HCT116 (cell line): ENCODE measurements around the gene TBL1X. TPM values are rescaled to one million over a fixed set of nuclear protein-coding genes. Genes with fewer than 3 reads are reported as not detected.

ENCODE experiments used
- ATAC-seq: fragments of 200-7000 bp; cut with Tn5 transposase; 2 replicates; pipeline ENCODE4 v1.9.1; 2020; ENCODE audit warnings: mild to moderate bottlenecking, moderate library complexity
- BruUV-seq: library from RNA; stranded (reverse); fragments of 400-500 nt; replicated peaks from 2 replicates; lab custom pipeline; 2021; lab: Mats Ljungman, UMichigan
- CTCF ChIA-PET: fragments of 300-600 bp; sonication (Branson Sonifier 250); formaldehyde crosslinking; loops from one replicate; lab custom pipeline; 2021; ENCODE audit warnings: antibody characterized with exemption; lab: Charles Lee
- POLR2A ChIA-PET: fragments of 300-600, 350-600 bp; sonication (Branson Sonifier 250); formaldehyde crosslinking; loops from one replicate; lab custom pipeline; 2021; ENCODE audit warnings: antibody characterized with exemption; lab: Charles Lee
- RAD21 ChIA-PET, 2 experiments: fragments of 300-600 bp; sonication (Branson Sonifier 250); formaldehyde crosslinking; loops; one replicate each; lab custom pipeline; 2023; ENCODE audit warnings: low total read pairs in 2 of 2; ENCODE audit not compliant: uncharacterized antibody in 2 of 2, unreplicated experiment in 2 of 2, low non-redundant PET in 1 of 2; lab: Charles Lee
- DNase-seq: peaks from one replicate; pipeline ENCODE4 v3.0.0-alpha.2; 2010; ENCODE audit warnings: low read depth, low spot score
- H2AFZ ChIP-seq: fragments of 200-600 bp; shearing (Covaris generic), sonication (generic); 2 replicates; pipeline ENCODE4 v1.6.1; 2017; ENCODE audit warnings: low read depth, mixed run types, mixed read lengths, antibody characterized with exemption, low read length; ENCODE audit not compliant: poor library complexity, severe bottlenecking
- H3K27ac ChIP-seq: 2 replicates; pipeline ENCODE4 v1.5.1; 2012; ENCODE audit warnings: low read depth, low read length
- H3K27me3 ChIP-seq: fragments of 200-600 bp; sonication (generic); 2 replicates; pipeline ENCODE4 v1.6.1; 2016; ENCODE audit warnings: mixed run types, low read length, mixed read lengths; ENCODE audit not compliant: insufficient read depth
- H3K36me3 ChIP-seq, 2 experiments: fragments of 200-500 bp in 1 of 2; fragments of 200-600 bp in 1 of 2; sonication (Bioruptor generic) in 1 of 2; sonication (generic) in 1 of 2; 2 replicates each; pipeline versions ENCODE4 v1.5.1 to v1.6.1; 2014 to 2016; ENCODE audit warnings: low read length in 2 of 2, inconsistent platforms in 1 of 2, mixed read lengths in 1 of 2, mixed run types in 1 of 2; ENCODE audit not compliant: insufficient read depth in 2 of 2, control insufficient read depth in 1 of 2
- H3K4me1 ChIP-seq, 2 experiments: fragments of 200-600 bp in 1 of 2; sonication (generic) in 1 of 2; 2 replicates each; pipeline versions ENCODE4 v1.5.1 to v1.6.1; 2012 to 2017; ENCODE audit warnings: low read length in 2 of 2, inconsistent platforms in 1 of 2, mild to moderate bottlenecking in 1 of 2, mixed read lengths in 1 of 2, mixed run types in 1 of 2, moderate library complexity in 1 of 2; ENCODE audit not compliant: insufficient read depth in 2 of 2, control insufficient read depth in 1 of 2
- H3K4me2 ChIP-seq: fragments of 200-600 bp; sonication (generic); 2 replicates; pipeline ENCODE4 v1.6.1; 2017; ENCODE audit warnings: mixed run types, low read length, mixed read lengths
- H3K4me3 ChIP-seq, 2 experiments: fragments of 200-600 bp in 1 of 2; sonication (generic) in 1 of 2; replicated peaks in 1 of 2; 2 replicates each; pipeline ENCODE4 v1.5.1; 2011 to 2016; ENCODE audit warnings: low read length in 2 of 2, control low read depth in 1 of 2, low read depth in 1 of 2, mild to moderate bottlenecking in 1 of 2, mixed read lengths in 1 of 2, mixed run types in 1 of 2
- H3K79me2 ChIP-seq: fragments of 200-600 bp; sonication (generic); 2 replicates; pipeline ENCODE4 v1.6.1; 2017; ENCODE audit warnings: mild to moderate bottlenecking, mixed run types, low read length, moderate library complexity, mixed read lengths; ENCODE audit not compliant: insufficient read depth
- H3K9ac ChIP-seq: fragments of 200-600 bp; sonication (generic); 2 replicates; pipeline ENCODE4 v1.6.1; 2016; ENCODE audit warnings: low read length, mixed read lengths
- H3K9me2 ChIP-seq: fragments of 200-600 bp; sonication (generic), shearing (Covaris generic); 2 replicates; pipeline ENCODE4 v1.6.1; 2017; ENCODE audit warnings: mixed run types, mild to moderate bottlenecking, moderate library complexity; ENCODE audit not compliant: insufficient read depth
- H3K9me3 ChIP-seq, 2 experiments: fragments of 200-500 bp in 1 of 2; fragments of 200-600 bp in 1 of 2; sonication (Bioruptor generic) in 1 of 2; sonication (generic) in 1 of 2; 2 replicates each; pipeline ENCODE4 v1.6.1; 2014 to 2017; ENCODE audit warnings: low read length in 2 of 2, mixed read lengths in 2 of 2, inconsistent platforms in 1 of 2, low read depth in 1 of 2, mild to moderate bottlenecking in 1 of 2, mixed run types in 1 of 2, moderate library complexity in 1 of 2; ENCODE audit not compliant: control insufficient read depth in 1 of 2, insufficient read depth in 1 of 2
- H4K20me1 ChIP-seq: fragments of 200-600 bp; sonication (generic), shearing (Covaris generic); 2 replicates; pipeline ENCODE4 v1.6.1; 2017; ENCODE audit warnings: mixed run types, mild to moderate bottlenecking, moderate library complexity; ENCODE audit not compliant: insufficient read depth
- CBX3 ChIP-seq: IDR thresholded peaks from 2 replicates; pipeline ENCODE4 v1.6.1; 2012; ENCODE audit warnings: low read depth
- CTCF ChIP-seq, 3 experiments: fragments of 200-600 bp in 1 of 3; sonication (generic) in 1 of 3; IDR thresholded peaks in 2 of 3; conservative IDR thresholded peaks in 1 of 3; 2 replicates each; pipeline ENCODE4 v1.5.1; 2012 to 2017; ENCODE audit warnings: low read depth in 2 of 3, low read length in 2 of 3, antibody characterized with exemption in 1 of 3, borderline replicate concordance in 1 of 3, control low read depth in 1 of 3, mild to moderate bottlenecking in 1 of 3, mixed read lengths in 1 of 3, mixed run types in 1 of 3, moderate library complexity in 1 of 3; ENCODE audit not compliant: insufficient read depth in 1 of 3
- EGR1 ChIP-seq: IDR thresholded peaks from 2 replicates; pipeline ENCODE4 v1.6.1; 2012; ENCODE audit warnings: low read depth
- EZH2 ChIP-seq: fragments of 200-600 bp; sonication (generic); IDR thresholded peaks from 2 replicates; pipeline ENCODE4 v1.6.1; 2017; ENCODE audit warnings: antibody characterized with exemption, mixed run types
- EZH2phosphoT487 ChIP-seq: fragments of 200-600 bp; IDR thresholded peaks from 2 replicates; pipeline ENCODE4 v1.6.1; 2018; ENCODE audit warnings: antibody characterized with exemption, borderline replicate concordance
- FOSL1 ChIP-seq: IDR thresholded peaks from 2 replicates; pipeline ENCODE4 v1.6.1; 2012; ENCODE audit warnings: low read depth
- POLR2A ChIP-seq: IDR thresholded peaks from 2 replicates; pipeline ENCODE4 v1.7.0; 2011; ENCODE audit warnings: borderline replicate concordance; ENCODE audit not compliant: insufficient read depth, insufficient read length; ENCODE audit errors: extremely low read depth
- RAD21 ChIP-seq: IDR thresholded peaks from 2 replicates; pipeline ENCODE4 v1.6.1; 2012; ENCODE audit warnings: low read depth, mild to moderate bottlenecking
- SIN3A ChIP-seq: IDR thresholded peaks from 2 replicates; pipeline ENCODE4 v1.6.1; 2012; ENCODE audit warnings: low read depth
- SP1 ChIP-seq: IDR thresholded peaks from 2 replicates; pipeline ENCODE4 v1.6.1; 2012; ENCODE audit warnings: low read depth
- SRF ChIP-seq: IDR thresholded peaks from 2 replicates; pipeline ENCODE4 v1.6.1; 2012; ENCODE audit warnings: low read depth
- TCF7L2 ChIP-seq: IDR thresholded peaks from 2 replicates; pipeline ENCODE4 v1.7.0; 2011; ENCODE audit warnings: borderline replicate concordance, inconsistent platforms; ENCODE audit not compliant: insufficient read depth, insufficient read length; ENCODE audit errors: extremely low read depth
- YY1 ChIP-seq: IDR thresholded peaks from 2 replicates; pipeline ENCODE4 v1.6.1; 2011; ENCODE audit warnings: low read length, low read depth, moderate library complexity, mild to moderate bottlenecking; ENCODE audit not compliant: insufficient replicate concordance; ENCODE audit errors: extremely low read depth
- ZNF274 ChIP-seq: fragments of 200-500 bp; sonication (Bioruptor generic); IDR thresholded peaks from 2 replicates; pipeline ENCODE4 v1.6.1; 2014; ENCODE audit warnings: mild to moderate bottlenecking, low read depth, low read length, inconsistent platforms
- intact Hi-C: fragments of 100-400 bp; cut with micrococcal nuclease; formaldehyde crosslinking; loops from 2 replicates; pipeline ENCODE4 v1.10.0; 2022
- total RNA-seq: library from RNA; stranded (reverse); gene quantifications from one replicate; pipeline ENCODE4 v1.2.1, GENCODE V29; 2021; ENCODE audit not compliant: unreplicated experiment
- TF ChIP-seq, protein P1 (sequence below): IDR thresholded peaks from 2 replicates; pipeline ENCODE4 v1.6.1; 2012; ENCODE audit warnings: low read depth
- TF ChIP-seq, protein P2 (sequence below): IDR thresholded peaks from 2 replicates; pipeline ENCODE4 v1.6.1; 2011; ENCODE audit warnings: mild to moderate bottlenecking, low read length, moderate library complexity; ENCODE audit not compliant: insufficient replicate concordance; ENCODE audit errors: extremely low read depth

Gene TBL1X
- total RNA-seq, 1 experiment from 2014 or later: 37.8 TPM

GRCh38 chrX:9577555-9577954 lies 112.7 kb downstream of the TBL1X start:
- Histone ChIP-seq H2AFZ (no peak overlapping the region), H3K4me1 (no peaks in the 10 kb centered on the region), H3K4me3 (no peak overlapping the region), H3K9me2 (no peaks in the 10 kb centered on the region)
- TF ChIP-seq, protein P1, sequence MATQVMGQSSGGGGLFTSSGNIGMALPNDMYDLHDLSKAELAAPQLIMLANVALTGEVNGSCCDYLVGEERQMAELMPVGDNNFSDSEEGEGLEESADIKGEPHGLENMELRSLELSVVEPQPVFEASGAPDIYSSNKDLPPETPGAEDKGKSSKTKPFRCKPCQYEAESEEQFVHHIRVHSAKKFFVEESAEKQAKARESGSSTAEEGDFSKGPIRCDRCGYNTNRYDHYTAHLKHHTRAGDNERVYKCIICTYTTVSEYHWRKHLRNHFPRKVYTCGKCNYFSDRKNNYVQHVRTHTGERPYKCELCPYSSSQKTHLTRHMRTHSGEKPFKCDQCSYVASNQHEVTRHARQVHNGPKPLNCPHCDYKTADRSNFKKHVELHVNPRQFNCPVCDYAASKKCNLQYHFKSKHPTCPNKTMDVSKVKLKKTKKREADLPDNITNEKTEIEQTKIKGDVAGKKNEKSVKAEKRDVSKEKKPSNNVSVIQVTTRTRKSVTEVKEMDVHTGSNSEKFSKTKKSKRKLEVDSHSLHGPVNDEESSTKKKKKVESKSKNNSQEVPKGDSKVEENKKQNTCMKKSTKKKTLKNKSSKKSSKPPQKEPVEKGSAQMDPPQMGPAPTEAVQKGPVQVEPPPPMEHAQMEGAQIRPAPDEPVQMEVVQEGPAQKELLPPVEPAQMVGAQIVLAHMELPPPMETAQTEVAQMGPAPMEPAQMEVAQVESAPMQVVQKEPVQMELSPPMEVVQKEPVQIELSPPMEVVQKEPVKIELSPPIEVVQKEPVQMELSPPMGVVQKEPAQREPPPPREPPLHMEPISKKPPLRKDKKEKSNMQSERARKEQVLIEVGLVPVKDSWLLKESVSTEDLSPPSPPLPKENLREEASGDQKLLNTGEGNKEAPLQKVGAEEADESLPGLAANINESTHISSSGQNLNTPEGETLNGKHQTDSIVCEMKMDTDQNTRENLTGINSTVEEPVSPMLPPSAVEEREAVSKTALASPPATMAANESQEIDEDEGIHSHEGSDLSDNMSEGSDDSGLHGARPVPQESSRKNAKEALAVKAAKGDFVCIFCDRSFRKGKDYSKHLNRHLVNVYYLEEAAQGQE: no peak
- TF ChIP-seq SRF (no peak), SIN3A (no peak), TCF7L2 (no peak), FOSL1 (no peak), SP1 (no peak), POLR2A (no peak), EGR1 (no peak), YY1 (no peak), ZNF274 (no peak), CTCF (IDR thresholded peaks at IDR 0.05 in 2 of 3, conservative IDR thresholded peaks at IDR 0.05 in 1 of 3; ENCODE audit: borderline replicate concordance in 1 of 3, insufficient read depth in 1 of 3, low read depth in 2 of 3, low read length in 2 of 3) (no peak), EZH2phosphoT487 (no peak), CBX3 (no peak), RAD21 (no peak), EZH2 (no peak)
- TF ChIP-seq, protein P2, sequence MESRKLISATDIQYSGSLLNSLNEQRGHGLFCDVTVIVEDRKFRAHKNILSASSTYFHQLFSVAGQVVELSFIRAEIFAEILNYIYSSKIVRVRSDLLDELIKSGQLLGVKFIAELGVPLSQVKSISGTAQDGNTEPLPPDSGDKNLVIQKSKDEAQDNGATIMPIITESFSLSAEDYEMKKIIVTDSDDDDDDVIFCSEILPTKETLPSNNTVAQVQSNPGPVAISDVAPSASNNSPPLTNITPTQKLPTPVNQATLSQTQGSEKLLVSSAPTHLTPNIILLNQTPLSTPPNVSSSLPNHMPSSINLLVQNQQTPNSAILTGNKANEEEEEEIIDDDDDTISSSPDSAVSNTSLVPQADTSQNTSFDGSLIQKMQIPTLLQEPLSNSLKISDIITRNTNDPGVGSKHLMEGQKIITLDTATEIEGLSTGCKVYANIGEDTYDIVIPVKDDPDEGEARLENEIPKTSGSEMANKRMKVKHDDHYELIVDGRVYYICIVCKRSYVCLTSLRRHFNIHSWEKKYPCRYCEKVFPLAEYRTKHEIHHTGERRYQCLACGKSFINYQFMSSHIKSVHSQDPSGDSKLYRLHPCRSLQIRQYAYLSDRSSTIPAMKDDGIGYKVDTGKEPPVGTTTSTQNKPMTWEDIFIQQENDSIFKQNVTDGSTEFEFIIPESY: no peak
- TF ChIP-seq, all 23 proteins: peak for 0
- BruUV-seq: no TSS peak
- Histone ChIP-seq H3K27me3 (no peaks in the 10 kb centered on the region), H3K9me3 (no peaks in the 10 kb centered on the region), H4K20me1 (no peaks in the 10 kb centered on the region), H3K36me3 (no peaks in the 10 kb centered on the region), H3K4me2 (no peak overlapping the region), H3K79me2 (no peaks in the 10 kb centered on the region), H3K9ac (no peak overlapping the region), H3K27ac (no peak overlapping the region)
- no peak for ATAC-seq
- no peak for DNase-seq
- POLR2A ChIA-PET: no interaction called here
- intact Hi-C loops: no loop called here
- RAD21 ChIA-PET: no interaction called here
- CTCF ChIA-PET: no interaction called here
